Measurements from ENCODE around the gene METTL21A.
"Not testable (repeated sequence)": the region's sequence is repeated elsewhere in the genome, so short reads cannot be mapped to it uniquely, and the experiment has no call there.

The METTL21A gene

GRCh38 chr2:207625014-207625907, at the start of gene METTL21A:
METTL21A (minus strand) TSS chr2:207625394; CDS start chr2:207624375, 1,019 bp downstream.
- peak; percentile 93 to 95 for DNase-seq (ENCODE audit: low read depth in 2 of 2)

- DNase-seq (ENCODE audit: low read depth in 2 of 2) = no peak
These were observed 49.6 kb upstream of the METTL21A start for GRCh38 chr2:207674826-207675225.

GRCh38 chr2:207674266-207674774, 49.1 kb upstream of the METTL21A start:
- DNase-seq (ENCODE audit: low read depth in 2 of 2) = no peak

- no peak for DNase-seq (ENCODE audit: low read depth in 2 of 2)
These were observed 48.2 kb upstream of the METTL21A start for GRCh38 chr2:207673431-207673830.

GRCh38 chr2:207670887-207671286, 45.7 kb upstream of the METTL21A start:
- no peak for DNase-seq (ENCODE audit: low read depth in 2 of 2)

- no peak for DNase-seq (ENCODE audit: low read depth in 2 of 2)
These were observed 38.8 kb upstream of the METTL21A start for GRCh38 chr2:207663870-207664545.

- no peak for DNase-seq (ENCODE audit: low read depth in 2 of 2)
These were observed 37.0 kb upstream of the METTL21A start for GRCh38 chr2:207662203-207662602.

- DNase-seq (ENCODE audit: low read depth in 2 of 2) = no peak
These were observed 35.8 kb upstream of the METTL21A start for GRCh38 chr2:207660994-207661393.

GRCh38 chr2:207658156-207658555, 33.0 kb upstream of the METTL21A start:
- DNase-seq (ENCODE audit: low read depth in 2 of 2) = no peak

- no peak for DNase-seq (ENCODE audit: low read depth in 2 of 2)
These were observed 29.8 kb upstream of the METTL21A start for GRCh38 chr2:207655000-207655399.

- not testable (repeated sequence) for DNase-seq (ENCODE audit: low read depth in 2 of 2)
These were observed 21.4 kb upstream of the METTL21A start for GRCh38 chr2:207646582-207646981.

GRCh38 chr2:207643892-207644291, 18.7 kb upstream of the METTL21A start:
- DNase-seq (ENCODE audit: low read depth in 2 of 2) = no peak

GRCh38 chr2:207640661-207641060, 15.5 kb upstream of the METTL21A start:
- DNase-seq (ENCODE audit: low read depth in 2 of 2) = no peak

- DNase-seq (ENCODE audit: low read depth in 2 of 2) = no peak
These were observed 15.0 kb upstream of the METTL21A start for GRCh38 chr2:207640160-207640559.

- DNase-seq (ENCODE audit: low read depth in 2 of 2) = not testable (repeated sequence)
These were observed 14.1 kb upstream of the METTL21A start for GRCh38 chr2:207639288-207639687.

- no peak for DNase-seq (ENCODE audit: low read depth in 2 of 2)
These were observed 10.4 kb upstream of the METTL21A start for GRCh38 chr2:207635468-207636200.

GRCh38 chr2:207633686-207634085, 8.5 kb upstream of the METTL21A start:
- no peak for DNase-seq (ENCODE audit: low read depth in 2 of 2)

GRCh38 chr2:207632575-207633493, 7.6 kb upstream of the METTL21A start:
- DNase-seq (ENCODE audit: low read depth in 2 of 2) = no peak

GRCh38 chr2:207630491-207630890, 5.3 kb upstream of the METTL21A start:
- no peak for DNase-seq (ENCODE audit: low read depth in 2 of 2)

GRCh38 chr2:207629553-207629952, 4.4 kb upstream of the METTL21A start:
- DNase-seq (ENCODE audit: low read depth in 2 of 2) = no peak

All from activated CD8-positive, alpha-beta memory T cell treated with anti-CD3 and anti-CD28 coated beads for 4 hours (primary cell).